Sigmoid colon (tissue), 7 donors: ENCODE measurements around the gene WTAP. TPM values are rescaled to one million over a fixed set of nuclear protein-coding genes. Genes with fewer than 3 reads are reported as not detected.

Source experiments
- DNase-seq: peaks from one replicate; pipeline ENCODE4 v3.0.0-alpha.2; 2019
- H3K27ac ChIP-seq, 4 donors: fragments of 200-600 bp; sonication (generic); one replicate each; pipeline ENCODE4 v1.5.1; 2016 to 2019; ENCODE audit warnings: mild to moderate bottlenecking in 1 of 4
- H3K27me3 ChIP-seq, 3 donors: fragments of 200-600 bp; sonication (generic); one replicate each; pipeline ENCODE4 v1.5.1; 2019; ENCODE audit warnings: mild to moderate bottlenecking in 1 of 3
- H3K36me3 ChIP-seq, 4 donors: fragments of 200-600 bp; sonication (generic); one replicate each; pipeline ENCODE4 v1.5.1; 2016 to 2019
- H3K4me1 ChIP-seq, 4 donors: fragments of 200-600 bp; sonication (generic); one replicate each; pipeline ENCODE4 v1.5.1; 2017 to 2019
- H3K4me3 ChIP-seq, 4 donors: fragments of 200-600 bp; sonication (generic); one replicate each; pipeline ENCODE4 v1.5.1; 2017 to 2019; ENCODE audit warnings: mild to moderate bottlenecking in 2 of 4, moderate library complexity in 1 of 4
- H3K9me3 ChIP-seq, 4 donors: fragments of 200-600 bp in 3 of 4; sonication (generic) in 3 of 4; one replicate each; pipeline versions ENCODE4 v1.5.1 to v1.6.1; 2013 to 2019
- CTCF ChIP-seq, 4 experiments: fragments of 450-650 bp in 3 of 4; fragments of 200-600 bp in 1 of 4; IDR thresholded peaks; one replicate each; pipeline ENCODE4 v1.5.1; 2016 to 2019; ENCODE audit warnings: antibody characterized with exemption in 4 of 4, mild to moderate bottlenecking in 3 of 4, moderate library complexity in 2 of 4
- EP300 ChIP-seq, 4 donors: sonication (generic); formaldehyde crosslinking; IDR thresholded peaks; one replicate each; pipeline ENCODE4 v1.6.1; 2017; ENCODE audit warnings: antibody characterized with exemption in 4 of 4
- POLR2A ChIP-seq, 2 donors: fragments of 450-650 bp; IDR thresholded peaks; one replicate each; pipeline ENCODE4 v1.6.1; 2016; ENCODE audit warnings: antibody characterized with exemption in 2 of 2, mild to moderate bottlenecking in 2 of 2, moderate library complexity in 2 of 2
- POLR2AphosphoS5 ChIP-seq, 4 donors: sonication (generic); formaldehyde crosslinking; IDR thresholded peaks; one replicate each; pipeline ENCODE4 v1.6.1; 2017; ENCODE audit warnings: antibody characterized with exemption in 4 of 4
- WGBS, 2 donors: extraction: QIAGEN DNeasy Blood & Tissue Kit; methylation state at CpG; one replicate each; pipeline ENCODE4 v1.1.7; 2013; 5-methylcytosine and 5-hydroxymethylcytosine counted together
- intact Hi-C: fragments of 100-400 bp; cut with DNase I; formaldehyde crosslinking; loops from one replicate; pipeline ENCODE4 v1.15.1; 2023
- polyA plus RNA-seq, 3 donors: library from polyadenylated mRNA; stranded (reverse); fragments of 200-250 nt; gene quantifications; one replicate each; pipeline ENCODE4 v1.2.3, GENCODE V29; 2013
- total RNA-seq, 4 donors: library from RNA; depleted of rRNA; stranded (reverse); fragments of >200 nt; gene quantifications; one replicate each; pipeline ENCODE4 v1.1.0, GENCODE V29; 2016
- donor health status: healthy with polysubstance abuse.
- donor health status: Bipolar disorder and iron deficiency.
- donor health status: healthy.

WTAP gene
- total and polyA plus RNA-seq, 7 donors: 55.9 to 93.8 (median 71.7) TPM

GRCh38 chr6:159692303-159693127, 34.8 kb upstream of the WTAP start:
- peak overlapping the region; percentile 93 to 100 (median 98) for H3K27ac ChIP-seq
- peaks cover 0 to 61% (median 46%) of the 10 kb centered on the region in 4 donors for H3K4me1 ChIP-seq
- H3K9me3 ChIP-seq: no peaks in the 10 kb centered on the region
- intact Hi-C loops: loop anchor here (1.0 to 5.0 kb wide), 3 partner anchors 34 to 275 kb away; partner anchors contain the start of genes IGF2R and WTAP
- peaks cover 0 to 30% (median 10%) of the 10 kb centered on the region in 4 donors for H3K36me3 ChIP-seq
- H3K27me3 ChIP-seq: no peaks in the 10 kb centered on the region
- TF ChIP-seq EP300 (IDR thresholded peaks at IDR 0.05) (no peak), POLR2AphosphoS5 (IDR thresholded peaks at IDR 0.05) (peak in 3 of 4 donors; percentile 0 to 29 (median 16))
- WGBS, 2 donors: 1 to 2% methylated on average over 66 of the region's 66 CpGs
- H3K4me3 ChIP-seq: peak overlapping the region; percentile 64 to 100 (median 86)
- peak; percentile 80 for DNase-seq

- Histone ChIP-seq H3K27me3 (no peaks in the 10 kb centered on the region), H3K36me3 (peaks cover 0 to 22% (median 8%) of the 10 kb centered on the region in 4 donors), H3K9me3 (no peaks in the 10 kb centered on the region), H3K4me3 (peak within 1 kb of the TSS; percentile 64 to 100 (median 86)), H3K4me1 (peaks cover 0 to 59% (median 41%) of the 10 kb centered on the region in 4 donors), H3K27ac (peak within 1 kb of the TSS; percentile 93 to 100 (median 98))
- DNase-seq: peak; percentile 93
- intact Hi-C loops: loop anchor here (1.0 to 5.0 kb wide), 3 partner anchors 33 to 274 kb away; partner anchors contain the start of genes IGF2R and WTAP
- TF ChIP-seq POLR2A (IDR thresholded peaks at IDR 0.05) (peak; percentile 94 to 96), CTCF (IDR thresholded peaks at IDR 0.05) (no peak), EP300 (IDR thresholded peaks at IDR 0.05) (no peak), POLR2AphosphoS5 (IDR thresholded peaks at IDR 0.05) (peak; percentile 95 to 98 (median 96))
- 0% methylated on average over 74 of the region's 74 CpGs for WGBS, 2 donors
Observed at GRCh38 chr6:159693128-159693893, 34.0 kb upstream of the WTAP start, which contains the start of gene SOD2. SOD2 (minus strand) TSS chr6:159693241; CDS start chr6:159693167, 74 bp downstream.

- H3K9me3 ChIP-seq: no peaks in the 10 kb centered on the region
- H3K27ac ChIP-seq: peak overlapping the region; percentile 93 to 100 (median 98)
- H3K4me3 ChIP-seq: peak overlapping the region; percentile 64 to 100 (median 86)
- H3K27me3 ChIP-seq: no peaks in the 10 kb centered on the region
- TF ChIP-seq POLR2AphosphoS5 (IDR thresholded peaks at IDR 0.05) (peak; percentile 49 to 87 (median 56)), CTCF (IDR thresholded peaks at IDR 0.05) (no peak), EP300 (IDR thresholded peaks at IDR 0.05) (peak in 2 of 4 donors; percentile 20 to 57)
- peaks cover 0 to 15% (median 6%) of the 10 kb centered on the region in 4 donors for H3K36me3 ChIP-seq
- 4 to 8% methylated on average over 14 of the region's 14 CpGs for WGBS, 2 donors
- peak; percentile 85 for DNase-seq
- intact Hi-C loops: loop anchor here (1.0 to 5.0 kb wide), 3 partner anchors 33 to 273 kb away; partner anchors contain the start of genes IGF2R and WTAP
- peaks cover 0 to 52% (median 34%) of the 10 kb centered on the region in 4 donors for H3K4me1 ChIP-seq
Observed at GRCh38 chr6:159693894-159694545, 33.3 kb upstream of the WTAP start.

GRCh38 chr6:159695984-159696383, 31.3 kb upstream of the WTAP start:
- no peak for TF ChIP-seq POLR2AphosphoS5 (IDR thresholded peaks at IDR 0.05)
- no peak for TF ChIP-seq POLR2A (IDR thresholded peaks at IDR 0.05)
- no peak for TF ChIP-seq CTCF (IDR thresholded peaks at IDR 0.05)
- TF ChIP-seq EP300 (IDR thresholded peaks at IDR 0.05): no peak

More at GRCh38 chr6:159695984-159696383, 31.3 kb upstream of the WTAP start:
- intact Hi-C loops: no loop called here
- DNase-seq: no peak
- Histone ChIP-seq H3K9me3 (no peaks in the 10 kb centered on the region), H3K27me3 (no peaks in the 10 kb centered on the region), H3K4me1 (peaks cover 0 to 36% (median 26%) of the 10 kb centered on the region in 4 donors), H3K36me3 (no peaks in the 10 kb centered on the region), H3K27ac (no peak overlapping the region), H3K4me3 (no peak overlapping the region)
- 93 to 100% methylated on average over 2 of the region's 2 CpGs for WGBS, 2 donors
